Vagina (tissue), 2 donors: ENCODE measurements around the gene SCAF8. TPM values are rescaled to one million over a fixed set of nuclear protein-coding genes. Genes with fewer than 3 reads are reported as not detected.

Experiments
- DNase-seq, 2 donors: peaks; one replicate each; pipeline ENCODE4 v3.0.0-alpha.2; 2017; ENCODE audit errors: extremely low spot score in 2 of 2
- H3K27ac ChIP-seq: fragments of 200-600 bp; sonication (generic); one replicate; pipeline ENCODE4 v1.5.1; 2019
- H3K27me3 ChIP-seq: fragments of 200-600 bp; sonication (generic); one replicate; pipeline ENCODE4 v1.5.1; 2019
- H3K36me3 ChIP-seq, 2 donors: fragments of 200-600 bp; sonication (generic); one replicate each; pipeline ENCODE4 v1.5.1; 2017 to 2019
- H3K4me1 ChIP-seq: fragments of 200-600 bp; sonication (generic); one replicate; pipeline ENCODE4 v1.5.1; 2019
- H3K4me3 ChIP-seq, 2 donors: fragments of 200-600 bp; sonication (generic); 1 replicate in 1 of 2; 2 replicates in 1 of 2; pipeline ENCODE4 v1.5.1; 2016 to 2019
- H3K9me3 ChIP-seq: fragments of 200-600 bp; sonication (generic); one replicate; pipeline ENCODE4 v1.5.1; 2019
- CTCF ChIP-seq, 3 experiments: fragments of 450-650 bp in 2 of 3; fragments of 200-600 bp in 1 of 3; sonication (generic) in 1 of 3; IDR thresholded peaks; one replicate each; pipeline ENCODE4 v1.5.1; 2017 to 2019; ENCODE audit warnings: antibody characterized with exemption in 3 of 3, mild to moderate bottlenecking in 2 of 3, moderate library complexity in 2 of 3
- POLR2A ChIP-seq, 2 donors: fragments of 450-650 bp; IDR thresholded peaks; one replicate each; pipeline ENCODE4 v1.6.1; 2017; ENCODE audit warnings: antibody characterized with exemption in 2 of 2, mild to moderate bottlenecking in 2 of 2, moderate library complexity in 2 of 2
- POLR2AphosphoS5 ChIP-seq, 2 donors: sonication (generic); formaldehyde crosslinking; IDR thresholded peaks; one replicate each; pipeline ENCODE4 v1.9.0; 2017; ENCODE audit warnings: antibody characterized with exemption in 2 of 2, mild to moderate bottlenecking in 2 of 2, low read depth in 1 of 2; ENCODE audit not compliant: insufficient read depth in 1 of 2
- intact Hi-C: fragments of 100-400 bp; cut with DNase I; formaldehyde crosslinking; loops from one replicate; pipeline ENCODE4 v1.15.1; 2023
- total RNA-seq: library from RNA; depleted of rRNA; stranded (reverse); fragments of >200 nt; gene quantifications from one replicate; pipeline ENCODE4 v1.2.3, GENCODE V29; 2016

The SCAF8 gene
- total RNA-seq, 1 donor from 2014 or later: 37.8 TPM

GRCh38 chr6:154763650-154764049 lies 30.4 kb downstream of the SCAF8 start:
- H3K27me3 ChIP-seq: no peaks in the 10 kb centered on the region
- TF ChIP-seq POLR2AphosphoS5 (IDR thresholded peaks at IDR 0.05; ENCODE audit: insufficient read depth in 1 of 2, low read depth in 1 of 2): no peak
- TF ChIP-seq CTCF (IDR thresholded peaks at IDR 0.05): no peak
- no peak for TF ChIP-seq POLR2A (IDR thresholded peaks at IDR 0.05)
- H3K27ac ChIP-seq: no peak overlapping the region
- intact Hi-C loops: no loop called here
- peaks cover 71% of the 10 kb centered on the region for H3K4me1 ChIP-seq
- no peak for DNase-seq
- no peaks in the 10 kb centered on the region for H3K36me3 ChIP-seq
- H3K4me3 ChIP-seq: no peak overlapping the region
- H3K9me3 ChIP-seq: no peaks in the 10 kb centered on the region

- Histone ChIP-seq H3K27ac (no peak overlapping the region), H3K27me3 (no peaks in the 10 kb centered on the region), H3K9me3 (no peaks in the 10 kb centered on the region), H3K4me1 (peaks cover 77% of the 10 kb centered on the region), H3K36me3 (no peaks in the 10 kb centered on the region), H3K4me3 (no peak overlapping the region)
- intact Hi-C loops: no loop called here
- TF ChIP-seq CTCF (IDR thresholded peaks at IDR 0.05): no peak
- no peak for TF ChIP-seq POLR2A (IDR thresholded peaks at IDR 0.05)
- no peak for TF ChIP-seq POLR2AphosphoS5 (IDR thresholded peaks at IDR 0.05; ENCODE audit: insufficient read depth in 1 of 2, low read depth in 1 of 2)
- no peak for DNase-seq
Observed at GRCh38 chr6:154765273-154765672, 32.1 kb downstream of the SCAF8 start.

- no peak for DNase-seq
- no peak overlapping the region for H3K4me3 ChIP-seq
- intact Hi-C loops: no loop called here
- H3K27ac ChIP-seq: no peak overlapping the region
- no peaks in the 10 kb centered on the region for H3K36me3 ChIP-seq
- no peak for TF ChIP-seq CTCF (IDR thresholded peaks at IDR 0.05)
- no peaks in the 10 kb centered on the region for H3K27me3 ChIP-seq
- no peaks in the 10 kb centered on the region for H3K9me3 ChIP-seq
- H3K4me1 ChIP-seq: peaks cover 79% of the 10 kb centered on the region
Observed at GRCh38 chr6:154766288-154766687, 33.1 kb downstream of the SCAF8 start.

GRCh38 chr6:154767003-154767723 lies 33.9 kb downstream of the SCAF8 start:
- peaks cover 77% of the 10 kb centered on the region for H3K4me1 ChIP-seq
- no peaks in the 10 kb centered on the region for H3K36me3 ChIP-seq
- DNase-seq: no peak
- no peaks in the 10 kb centered on the region for H3K27me3 ChIP-seq
- intact Hi-C loops: no loop called here
- no peak overlapping the region for H3K27ac ChIP-seq
- H3K9me3 ChIP-seq: no peaks in the 10 kb centered on the region
- no peak overlapping the region for H3K4me3 ChIP-seq
- TF ChIP-seq POLR2A (IDR thresholded peaks at IDR 0.05): no peak
- TF ChIP-seq POLR2AphosphoS5 (IDR thresholded peaks at IDR 0.05; ENCODE audit: insufficient read depth in 1 of 2, low read depth in 1 of 2): no peak
- TF ChIP-seq CTCF (IDR thresholded peaks at IDR 0.05): no peak

- no peaks in the 10 kb centered on the region for H3K36me3 ChIP-seq
- no peak overlapping the region for H3K4me3 ChIP-seq
- TF ChIP-seq POLR2A (IDR thresholded peaks at IDR 0.05): no peak
- no peak for TF ChIP-seq CTCF (IDR thresholded peaks at IDR 0.05)
- TF ChIP-seq POLR2AphosphoS5 (IDR thresholded peaks at IDR 0.05; ENCODE audit: insufficient read depth in 1 of 2, low read depth in 1 of 2): no peak
- no peaks in the 10 kb centered on the region for H3K9me3 ChIP-seq
- H3K27ac ChIP-seq: no peak overlapping the region
- intact Hi-C loops: no loop called here
- DNase-seq: no peak
- peaks cover 69% of the 10 kb centered on the region for H3K4me1 ChIP-seq
- no peaks in the 10 kb centered on the region for H3K27me3 ChIP-seq
Observed at GRCh38 chr6:154768280-154768679, 35.1 kb downstream of the SCAF8 start.
